ENCODE data around the gene RNF8.
A peak's percentile ranks its signal among the peaks of the same experiment; 100 is the strongest.

DNA sequence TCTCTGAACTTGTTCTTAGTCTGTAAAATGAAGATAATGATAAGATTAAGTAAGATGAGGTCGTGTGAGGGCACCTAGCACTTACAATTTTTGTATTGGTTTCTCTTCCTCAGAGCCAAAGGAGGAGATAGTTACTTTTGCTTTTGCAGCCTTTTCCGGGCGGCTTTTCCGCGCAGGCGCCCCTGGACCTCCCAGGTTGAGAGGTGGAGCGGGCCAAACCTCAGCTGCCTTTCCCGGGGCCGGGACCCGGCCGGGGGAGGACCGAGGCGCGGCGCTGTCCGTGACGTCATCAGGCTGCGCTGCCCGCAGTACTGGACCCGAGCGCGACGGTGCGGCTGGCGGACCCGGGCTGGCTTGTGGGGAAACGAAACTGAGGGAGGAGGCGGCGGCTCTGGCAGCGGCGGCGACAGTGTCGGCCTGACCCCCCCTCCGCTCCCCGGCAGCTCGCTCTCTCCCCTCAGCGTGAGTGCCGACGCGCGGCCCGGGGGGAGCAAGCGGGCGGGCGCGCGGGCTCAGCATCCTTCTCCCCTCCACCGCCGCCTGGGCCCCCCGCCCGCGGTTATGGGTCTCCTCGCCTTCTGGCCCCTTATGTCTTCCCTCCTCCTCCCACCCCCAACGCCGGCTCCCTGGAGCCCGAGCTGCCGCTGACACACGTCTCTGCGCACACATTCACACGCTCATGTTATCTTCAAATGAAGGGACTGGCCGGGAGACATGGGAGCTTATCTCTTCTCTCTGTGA is 79.3 kb downstream of the RNF8 start, which contains the start of gene CMTR1:
- TF ChIP-seq, protein P1, sequence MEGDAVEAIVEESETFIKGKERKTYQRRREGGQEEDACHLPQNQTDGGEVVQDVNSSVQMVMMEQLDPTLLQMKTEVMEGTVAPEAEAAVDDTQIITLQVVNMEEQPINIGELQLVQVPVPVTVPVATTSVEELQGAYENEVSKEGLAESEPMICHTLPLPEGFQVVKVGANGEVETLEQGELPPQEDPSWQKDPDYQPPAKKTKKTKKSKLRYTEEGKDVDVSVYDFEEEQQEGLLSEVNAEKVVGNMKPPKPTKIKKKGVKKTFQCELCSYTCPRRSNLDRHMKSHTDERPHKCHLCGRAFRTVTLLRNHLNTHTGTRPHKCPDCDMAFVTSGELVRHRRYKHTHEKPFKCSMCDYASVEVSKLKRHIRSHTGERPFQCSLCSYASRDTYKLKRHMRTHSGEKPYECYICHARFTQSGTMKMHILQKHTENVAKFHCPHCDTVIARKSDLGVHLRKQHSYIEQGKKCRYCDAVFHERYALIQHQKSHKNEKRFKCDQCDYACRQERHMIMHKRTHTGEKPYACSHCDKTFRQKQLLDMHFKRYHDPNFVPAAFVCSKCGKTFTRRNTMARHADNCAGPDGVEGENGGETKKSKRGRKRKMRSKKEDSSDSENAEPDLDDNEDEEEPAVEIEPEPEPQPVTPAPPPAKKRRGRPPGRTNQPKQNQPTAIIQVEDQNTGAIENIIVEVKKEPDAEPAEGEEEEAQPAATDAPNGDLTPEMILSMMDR (IDR thresholded peaks at IDR 0.05): peak in 1 of 12 donors; percentile 15
- TF ChIP-seq POLR2A (IDR thresholded peaks at IDR 0.05): peak in 1 of 2 donors; percentile 65

Data from heart left ventricle (tissue), 13 donors.